ENCODE measurements around the gene SLIT1. TPM values are rescaled to one million over a fixed set of nuclear protein-coding genes. Genes with fewer than 3 reads are reported as not detected.

The SLIT1 gene
- total RNA-seq, 1 donor from 2014 or later: 0.08 TPM

DNA sequence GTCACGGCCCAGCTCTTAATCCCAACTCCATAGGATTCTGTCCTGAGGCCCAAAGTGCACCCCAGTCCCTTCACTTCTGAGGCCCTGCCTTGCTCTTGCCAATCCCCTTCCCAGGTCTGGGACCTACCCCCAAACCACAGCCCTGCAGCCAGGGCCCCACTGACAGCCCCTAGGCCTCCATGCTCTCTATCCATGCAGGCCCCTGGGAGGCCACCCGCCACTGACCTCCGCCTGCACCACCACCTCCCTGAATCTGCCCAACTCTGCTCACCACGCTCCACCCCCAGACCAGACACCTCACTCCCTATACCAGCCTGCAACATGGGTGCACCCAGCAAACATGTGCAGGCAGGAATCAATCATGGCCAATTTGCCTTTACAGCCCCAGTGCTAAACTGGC lies 10.2 kb downstream of the SLIT1 start:
- no peak for ATAC-seq
- no peak for DNase-seq (ENCODE audit: low spot score)

GRCh38 chr10:97174941-97175340 lies 10.8 kb downstream of the SLIT1 start:
- no peak for ATAC-seq
- no peak for DNase-seq (ENCODE audit: low spot score)

GRCh38 chr10:97174276-97174775 lies 11.4 kb downstream of the SLIT1 start:
- DNase-seq (ENCODE audit: low spot score) (no peak), ATAC-seq (no peak)

GRCh38 chr10:97173036-97173435 lies 12.7 kb downstream of the SLIT1 start:
- no peak for ATAC-seq
- no peak for DNase-seq (ENCODE audit: low spot score)

GRCh38 chr10:97171001-97171400 lies 14.8 kb downstream of the SLIT1 start:
- DNase-seq (ENCODE audit: low spot score) (no peak), ATAC-seq (no peak)

DNA sequence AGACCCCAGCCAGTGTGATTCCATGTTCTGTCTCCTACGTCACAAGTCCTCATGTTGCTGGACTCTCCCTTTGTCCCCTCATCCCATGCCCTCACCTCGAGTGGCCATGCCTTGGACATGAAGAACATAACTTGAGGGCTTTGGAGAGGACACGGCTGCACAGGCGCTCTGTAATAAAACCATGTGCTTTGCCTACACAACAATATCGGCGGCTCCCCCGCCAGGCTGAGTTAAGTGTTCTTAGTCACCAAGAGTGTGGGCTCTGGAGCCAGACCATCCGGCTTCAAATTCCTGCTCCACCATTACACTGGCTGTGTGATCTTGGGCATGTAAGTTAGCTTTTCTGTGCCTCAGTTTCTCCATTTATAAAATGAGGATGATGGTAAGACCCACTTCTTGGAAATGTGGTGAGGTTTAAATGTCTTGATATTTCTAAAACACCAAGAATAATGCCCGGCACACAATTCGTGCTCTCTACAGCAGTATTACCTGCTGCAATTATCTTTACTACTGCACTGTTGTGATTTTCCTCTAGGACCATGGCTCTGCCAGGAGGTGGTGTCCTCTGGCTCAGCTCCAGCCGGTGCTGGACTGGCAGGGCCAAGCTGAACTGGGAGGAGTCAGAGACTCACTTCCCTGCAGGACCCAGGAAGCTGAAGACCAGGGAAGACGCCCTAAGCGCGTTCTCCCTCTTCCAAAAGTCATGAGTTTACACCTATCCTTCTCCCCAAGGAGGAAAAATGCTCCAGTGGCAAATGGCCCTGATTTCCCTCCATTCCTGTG lies 15.7 kb downstream of the SLIT1 start:
- DNase-seq (ENCODE audit: low spot score): peak; percentile 52
- peak; percentile 65 for ATAC-seq

DNA sequence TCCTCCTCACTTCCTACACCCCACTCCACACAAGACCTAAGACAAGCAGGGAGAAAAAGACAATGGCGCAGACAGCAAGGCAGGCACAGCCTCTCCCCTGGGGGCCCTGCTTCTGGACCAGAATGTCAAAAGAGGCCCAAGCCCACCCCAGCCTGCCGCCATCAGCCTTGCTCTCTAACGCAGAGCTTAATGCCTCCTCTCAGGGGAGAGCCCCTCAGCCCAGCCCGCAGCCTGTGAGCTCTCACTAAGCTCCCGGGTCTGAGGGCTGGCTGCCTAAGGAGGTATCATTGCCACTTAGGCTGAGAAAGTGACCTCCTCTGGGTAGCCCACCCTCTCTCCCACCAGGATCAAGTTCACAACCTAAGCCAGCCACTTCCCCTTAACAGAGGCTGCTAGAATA lies 16.7 kb downstream of the SLIT1 start:
- ATAC-seq (no peak), DNase-seq (ENCODE audit: low spot score) (no peak)

DNA sequence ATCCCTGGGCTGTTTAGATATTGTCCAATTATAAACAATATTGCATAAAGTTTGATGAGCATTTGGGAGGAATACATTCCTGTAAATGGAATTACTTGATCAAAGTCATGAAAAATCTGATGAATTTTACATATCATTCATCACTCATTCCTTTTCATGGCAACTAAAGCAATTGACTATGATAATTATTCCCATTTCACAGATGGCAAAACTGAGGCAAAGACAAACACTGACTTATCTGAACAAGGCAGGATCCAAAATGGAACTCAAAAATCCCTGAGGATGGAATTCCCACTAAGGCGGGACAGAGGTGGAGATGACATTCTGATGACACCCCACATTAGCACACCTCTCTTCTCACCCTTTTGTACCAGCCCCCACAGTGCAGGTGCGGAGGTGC lies 17.1 kb downstream of the SLIT1 start:
- ATAC-seq: no peak
- DNase-seq (ENCODE audit: low spot score): no peak

GRCh38 chr10:97165499-97165898 lies 20.3 kb downstream of the SLIT1 start:
- DNase-seq (ENCODE audit: low spot score) (no peak), ATAC-seq (no peak)

GRCh38 chr10:97163781-97164501 lies 21.8 kb downstream of the SLIT1 start:
- DNase-seq (ENCODE audit: low spot score) (no peak), ATAC-seq (no peak)

GRCh38 chr10:97163181-97163580 lies 22.6 kb downstream of the SLIT1 start:
- no peak for ATAC-seq
- no peak for DNase-seq (ENCODE audit: low spot score)

DNA sequence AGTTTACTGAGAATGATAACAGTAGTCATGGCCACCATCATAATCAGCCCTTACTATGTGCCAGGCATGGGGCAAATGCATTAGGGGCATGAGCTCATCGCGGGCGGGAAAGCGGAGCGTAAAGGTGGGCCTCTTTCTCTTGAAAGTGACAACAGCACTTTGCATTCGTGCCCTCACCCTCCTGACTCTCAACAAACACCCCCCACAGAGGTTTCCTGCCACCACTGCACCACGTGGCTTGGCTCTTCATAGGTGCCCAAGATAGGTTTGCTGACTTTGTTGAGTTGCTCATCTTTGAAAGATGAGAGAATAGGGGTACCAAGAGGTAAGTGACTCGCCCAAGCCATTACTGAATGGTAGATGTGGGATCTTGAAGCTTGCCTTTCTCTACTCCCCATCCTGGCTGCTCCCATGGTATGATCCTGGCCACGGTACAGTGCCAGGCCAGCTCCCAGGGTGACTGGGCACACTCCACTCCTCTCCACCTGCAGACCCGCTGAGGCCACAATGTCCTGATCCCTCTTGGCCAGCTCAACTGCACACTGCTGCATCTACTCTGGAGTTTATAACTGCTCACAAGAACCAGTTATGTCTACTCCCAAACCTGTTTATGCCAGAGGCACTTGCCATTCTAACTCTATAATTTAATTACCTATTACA lies 26.0 kb downstream of the SLIT1 start:
- ATAC-seq (no peak), DNase-seq (ENCODE audit: low spot score) (no peak)

DNA sequence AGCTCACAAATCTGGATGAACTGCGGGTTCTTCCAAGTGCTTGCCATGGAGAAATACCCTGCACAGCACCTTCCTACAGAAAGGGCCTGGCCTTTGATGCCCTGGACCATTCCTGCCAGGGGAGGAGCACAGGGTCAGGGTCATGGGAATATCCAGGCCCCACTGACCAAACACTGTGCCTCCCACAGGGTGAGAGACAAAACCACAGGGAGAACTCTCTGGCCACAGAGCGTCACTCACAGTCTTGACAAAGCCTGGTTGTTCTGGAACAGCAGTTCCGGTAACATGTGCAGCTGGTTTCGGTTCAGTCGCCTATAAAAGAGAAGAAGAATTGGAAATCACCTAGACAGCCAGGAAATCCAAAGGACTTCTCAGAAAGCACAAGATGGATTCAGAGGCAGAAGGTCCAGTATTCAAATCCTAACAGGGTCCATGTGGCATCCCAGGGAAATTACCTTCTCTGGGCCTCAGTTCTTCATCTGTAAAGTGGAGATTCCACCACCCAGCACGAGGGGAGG lies 28.1 kb downstream of the SLIT1 start:
- ATAC-seq: no peak
- DNase-seq (ENCODE audit: low spot score): no peak

- no peak for ATAC-seq
- no peak for DNase-seq (ENCODE audit: low spot score)
These were observed 31.0 kb downstream of the SLIT1 start for GRCh38 chr10:97154781-97155180.

- DNase-seq (ENCODE audit: low spot score) (no peak), ATAC-seq (no peak)
These were observed 31.6 kb downstream of the SLIT1 start for GRCh38 chr10:97154162-97154561.

DNA sequence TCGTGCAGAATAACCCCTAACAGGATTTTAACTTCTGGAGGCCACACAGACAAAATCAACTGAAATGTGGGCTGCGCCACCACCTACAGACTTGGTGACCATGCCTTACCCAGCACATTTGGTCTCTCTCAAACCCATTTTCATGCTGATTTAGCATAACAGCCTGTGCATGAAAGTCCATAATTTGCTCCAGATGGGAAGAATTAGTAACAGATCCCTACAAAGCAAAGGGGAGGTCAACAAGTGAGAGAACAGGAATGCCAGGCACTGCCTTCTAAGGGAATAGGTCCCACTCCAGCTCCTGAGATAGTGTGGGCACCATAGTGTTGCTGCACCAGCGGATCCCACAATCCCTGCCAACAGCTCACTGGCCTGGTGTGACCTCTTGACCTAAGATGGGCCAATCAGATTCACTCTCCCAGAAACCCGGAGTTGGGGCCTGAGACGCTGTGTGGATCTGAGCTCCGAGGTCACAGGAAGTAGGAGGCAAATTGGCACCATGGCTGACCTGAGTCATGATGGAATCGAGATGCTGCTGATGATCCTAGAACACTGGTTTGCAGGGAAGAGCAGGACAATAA lies 32.4 kb downstream of the SLIT1 start:
- DNase-seq (ENCODE audit: low spot score) (no peak), ATAC-seq (no peak)

DNA sequence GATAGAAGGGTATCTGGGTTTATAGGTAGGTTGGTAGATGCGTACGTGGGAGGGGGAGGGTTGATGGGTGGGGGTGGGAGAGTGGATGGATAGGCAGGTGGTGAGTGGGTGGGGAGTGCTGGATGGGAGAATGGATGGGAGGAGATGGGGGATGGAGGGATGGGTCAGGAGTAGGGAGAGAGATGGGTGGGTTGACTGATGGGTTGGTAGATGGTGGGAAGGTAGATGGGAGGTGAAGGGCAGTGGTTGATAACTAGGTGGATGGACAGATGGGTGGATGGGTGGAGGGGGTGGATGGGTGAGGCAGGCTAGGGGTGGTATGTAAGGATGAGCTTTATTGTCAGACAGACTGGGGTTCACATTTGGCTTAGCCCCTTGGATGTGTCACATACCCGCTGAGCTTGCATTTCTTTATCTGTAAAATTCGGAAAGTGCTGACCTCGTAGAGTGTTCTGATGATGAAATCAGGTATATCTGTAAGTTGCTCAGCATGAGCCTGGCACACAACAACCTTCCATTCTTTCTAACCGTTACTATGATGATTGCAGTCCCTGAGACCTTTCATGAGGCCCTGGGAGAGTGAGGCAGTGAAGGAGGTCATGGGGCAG lies 34.3 kb downstream of the SLIT1 start:
- DNase-seq (ENCODE audit: low spot score) (no peak), ATAC-seq (no peak)

DNA sequence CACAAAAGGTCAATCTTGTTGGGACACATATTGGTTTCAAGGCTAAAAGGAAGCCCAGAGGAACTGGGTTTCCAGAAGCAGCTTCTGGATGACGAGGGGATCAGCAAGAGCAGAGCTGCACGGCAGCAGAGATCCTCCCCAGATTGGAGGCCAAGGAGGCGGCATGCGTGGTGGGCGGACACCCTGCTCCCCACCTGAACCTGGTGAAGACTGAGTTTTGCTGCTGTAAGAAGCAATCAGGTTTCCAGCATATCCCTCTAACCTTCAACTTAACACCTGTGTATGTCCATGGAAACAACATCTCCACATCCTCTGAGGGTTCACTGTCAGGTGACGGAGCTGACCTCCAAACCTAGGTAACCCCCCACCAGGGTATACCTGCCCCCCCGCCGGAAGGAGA lies 35.1 kb downstream of the SLIT1 start:
- ATAC-seq: no peak
- no peak for DNase-seq (ENCODE audit: low spot score)

DNA sequence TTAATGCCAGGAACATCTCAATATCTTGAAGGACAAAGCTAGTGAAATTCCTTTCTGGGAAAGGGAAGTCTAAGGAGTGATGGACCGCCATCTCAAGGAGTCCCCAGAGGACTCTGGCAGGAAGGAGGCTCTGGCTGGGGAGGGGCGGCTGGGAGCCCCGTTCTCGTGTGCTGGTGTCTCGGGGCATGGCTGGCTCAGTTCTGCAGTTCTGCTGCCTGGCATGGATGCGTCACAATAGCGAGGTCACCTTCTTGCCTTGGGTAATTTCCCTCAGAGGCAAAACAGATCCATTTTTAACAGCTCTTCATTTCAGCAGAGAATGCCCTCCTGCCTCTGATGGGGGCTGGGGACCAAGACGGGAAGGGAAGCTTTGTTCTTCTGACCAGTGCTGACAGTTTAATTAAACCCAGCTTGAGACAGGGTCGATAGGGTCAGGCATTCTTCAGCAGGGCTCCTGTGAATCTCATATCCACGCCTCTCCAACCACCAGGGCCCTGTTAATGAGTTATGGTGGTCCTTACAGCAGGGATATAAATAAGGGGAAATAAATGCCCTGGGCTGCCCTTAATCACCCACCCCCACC lies 35.7 kb downstream of the SLIT1 start:
- ATAC-seq: no peak

DNA sequence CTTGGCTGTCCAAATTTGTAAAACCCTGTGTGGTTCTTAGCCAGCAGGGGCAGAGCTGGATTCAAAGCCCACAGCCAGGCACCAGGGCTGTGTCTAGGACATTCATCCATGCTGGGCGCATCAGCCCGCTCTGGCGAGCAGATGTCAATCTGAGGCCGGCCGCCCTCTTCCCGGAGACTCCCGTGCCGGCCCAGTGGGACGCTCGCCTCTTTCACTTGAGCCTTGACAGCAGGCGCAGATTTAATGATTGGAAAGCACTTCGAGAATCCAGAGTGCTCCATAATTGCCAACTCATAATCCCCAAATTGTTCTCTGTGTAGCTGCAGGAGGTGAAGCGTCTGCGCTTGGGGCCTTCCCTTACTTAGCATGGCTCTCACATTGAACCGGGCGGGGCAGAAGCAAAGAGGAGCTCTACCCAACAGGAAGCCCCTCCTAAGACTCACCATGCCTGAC lies 36.7 kb downstream of the SLIT1 start:
- no peak for DNase-seq (ENCODE audit: low spot score)
- no peak for ATAC-seq

More for the DNA sequence above, 35.7 kb downstream of the SLIT1 start:
- DNase-seq (ENCODE audit: low spot score): no peak
